Tibial nerve (tissue), 3 donors: ENCODE results near the gene NDUFC2.

Experiments used
- POLR2A ChIP-seq, 2 donors: fragments of 450-650 bp; IDR thresholded peaks; one replicate each; pipeline ENCODE4 v1.6.1; 2017; ENCODE audit warnings: antibody characterized with exemption in 2 of 2, mild to moderate bottlenecking in 2 of 2, moderate library complexity in 2 of 2
- TF ChIP-seq, protein P1 (sequence below), 5 experiments: fragments of 200-600 bp in 3 of 5; fragments of 450-650 bp in 2 of 5; sonication (generic) in 3 of 5; IDR thresholded peaks; one replicate each; pipeline ENCODE4 v1.5.1; 2016 to 2019; ENCODE audit warnings: antibody characterized with exemption in 5 of 5, mild to moderate bottlenecking in 3 of 5, moderate library complexity in 2 of 5

DNA sequence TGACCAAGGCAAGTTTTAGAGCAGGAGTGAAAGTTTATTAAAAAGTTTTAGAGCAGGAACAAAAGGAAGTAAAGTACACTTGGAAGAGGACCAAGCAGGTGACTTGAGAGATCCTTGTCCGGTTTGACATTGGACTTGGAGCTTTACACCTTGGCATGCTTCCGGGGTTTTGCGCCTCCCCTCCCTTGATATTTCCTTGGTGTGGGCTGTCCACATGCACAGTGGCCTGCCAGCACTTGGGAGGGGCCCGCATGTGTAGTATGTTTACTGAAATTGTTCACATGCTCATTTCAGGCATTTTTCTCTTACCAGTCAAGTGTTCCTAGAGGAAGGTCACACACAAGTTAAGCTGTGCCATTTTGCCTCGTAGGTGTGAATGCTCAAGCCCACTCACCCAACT is 35.0 kb downstream of the NDUFC2 start:
- TF ChIP-seq POLR2A (IDR thresholded peaks at IDR 0.05), result no peak
- TF ChIP-seq, protein P1, sequence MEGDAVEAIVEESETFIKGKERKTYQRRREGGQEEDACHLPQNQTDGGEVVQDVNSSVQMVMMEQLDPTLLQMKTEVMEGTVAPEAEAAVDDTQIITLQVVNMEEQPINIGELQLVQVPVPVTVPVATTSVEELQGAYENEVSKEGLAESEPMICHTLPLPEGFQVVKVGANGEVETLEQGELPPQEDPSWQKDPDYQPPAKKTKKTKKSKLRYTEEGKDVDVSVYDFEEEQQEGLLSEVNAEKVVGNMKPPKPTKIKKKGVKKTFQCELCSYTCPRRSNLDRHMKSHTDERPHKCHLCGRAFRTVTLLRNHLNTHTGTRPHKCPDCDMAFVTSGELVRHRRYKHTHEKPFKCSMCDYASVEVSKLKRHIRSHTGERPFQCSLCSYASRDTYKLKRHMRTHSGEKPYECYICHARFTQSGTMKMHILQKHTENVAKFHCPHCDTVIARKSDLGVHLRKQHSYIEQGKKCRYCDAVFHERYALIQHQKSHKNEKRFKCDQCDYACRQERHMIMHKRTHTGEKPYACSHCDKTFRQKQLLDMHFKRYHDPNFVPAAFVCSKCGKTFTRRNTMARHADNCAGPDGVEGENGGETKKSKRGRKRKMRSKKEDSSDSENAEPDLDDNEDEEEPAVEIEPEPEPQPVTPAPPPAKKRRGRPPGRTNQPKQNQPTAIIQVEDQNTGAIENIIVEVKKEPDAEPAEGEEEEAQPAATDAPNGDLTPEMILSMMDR (IDR thresholded peaks at IDR 0.05), result no peak
